Erythroblast (primary cell): ENCODE results near the gene KIAA1614.

Experiments used
- GATA1 ChIP-seq: IDR thresholded peaks from 2 replicates; pipeline ENCODE4 v1.6.1; 2011; ENCODE audit warnings: low read depth, mild to moderate bottlenecking, control low read depth, low read length, moderate library complexity
- POLR2A ChIP-seq: IDR thresholded peaks from 2 replicates; pipeline ENCODE4 v1.6.1; 2011; ENCODE audit warnings: mild to moderate bottlenecking, low read length

DNA sequence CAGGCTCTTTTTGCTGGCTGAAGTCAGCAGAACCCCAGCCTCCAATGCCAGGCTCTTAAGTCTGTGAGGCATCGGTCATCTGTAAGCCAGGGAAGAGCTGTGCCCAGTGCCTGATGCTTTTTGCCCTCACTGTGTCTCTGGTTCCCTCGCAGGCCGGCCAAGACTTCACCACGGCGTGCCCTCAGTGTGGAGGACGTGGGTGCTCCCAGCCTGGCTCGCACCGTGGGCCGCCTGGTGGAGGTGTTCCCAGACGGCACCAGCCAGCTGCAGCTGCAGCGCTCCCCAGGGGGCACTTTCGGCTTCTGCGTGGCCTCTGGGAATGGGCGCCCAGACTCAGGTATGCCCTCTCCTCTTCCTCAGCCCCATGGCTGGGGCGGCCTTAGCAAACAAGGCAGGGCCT, 32.5 kb downstream of the KIAA1614 start:
- TF ChIP-seq POLR2A = no peak
- no peak for TF ChIP-seq GATA1
